ENCODE data around the gene PRKACB. TPM values are rescaled to one million over a fixed set of nuclear protein-coding genes. Genes with fewer than 3 reads are reported as not detected.

Gene PRKACB
- total and polyA plus RNA-seq, 2 of the 8 experiments (the other 6 are each of a cell fraction or from before 2014, with no cell fraction given): 7.8 to 31.0 TPM

DNA sequence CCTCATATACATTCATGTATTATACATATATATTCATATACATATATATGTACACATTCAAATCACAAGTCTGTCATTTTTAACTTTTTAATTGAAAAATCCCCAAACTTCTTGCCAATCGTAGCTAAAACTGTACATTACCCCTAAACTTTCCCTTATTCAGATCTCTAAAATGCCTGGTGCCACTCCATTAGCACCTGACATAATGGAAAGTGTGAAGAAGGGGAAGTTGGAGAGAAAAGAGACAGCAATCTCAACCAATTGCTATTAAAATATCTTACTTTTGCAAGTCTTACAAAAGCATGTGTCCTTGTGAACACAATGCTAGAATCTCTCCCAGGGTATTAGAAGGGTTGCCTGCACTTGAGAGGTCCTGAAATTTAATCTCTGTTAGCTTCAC, 22.7 kb upstream of the PRKACB start:
- H3K79me1 ChIP-seq (ENCODE audit: low read depth, low read length): no peaks in the 10 kb centered on the region
- H3K4ac ChIP-seq (replicated peaks; ENCODE audit: insufficient read length, low read depth, low read length): no peak overlapping the region
- H3K23ac ChIP-seq (ENCODE audit: insufficient read length): no peak overlapping the region
- ChIA-PET CTCF (ENCODE audit: partially characterized antibody) (interaction anchor here (0.9 to 4.2 kb wide), 5 partner anchors 13 to 520 kb away, joined by 3 to 20 read pairs (median 3); no protein-coding TSS in a partner anchor), POLR2A (ENCODE audit: partially characterized antibody) (no interaction called here)
- H3K23me2 ChIP-seq (ENCODE audit: low read depth, low read length): no peaks in the 10 kb centered on the region
- DNase-seq (ENCODE audit: low read depth in 1 of 2, low spot score in 2 of 2) (no peak), FAIRE-seq (no peak)
- no peak overlapping the region for H2BK20ac ChIP-seq (ENCODE audit: low read length)
- H3K56ac ChIP-seq (replicated peaks; ENCODE audit: insufficient read length, low read depth, low read length): no peak overlapping the region
- no peaks in the 10 kb centered on the region for H3K36me3 ChIP-seq (ENCODE audit: control insufficient read depth in 2 of 4, insufficient read depth in 4 of 4, low read length in 3 of 4)
- no peak overlapping the region for H3K18ac ChIP-seq (ENCODE audit: extremely low read depth, low read length)
- H3K9ac ChIP-seq (replicated peaks in 1 of 4; ENCODE audit: extremely low read depth in 1 of 4, low read depth in 3 of 4, low read length in 3 of 4): no peak overlapping the region
- WGBS, 2 experiments (ENCODE audit: extremely low coverage in 1 of 2, insufficient coverage in 1 of 2, insufficient read length in 1 of 2, insufficient replicate concordance in 2 of 2, low coverage in 1 of 2, low lambda C conversion rate in 2 of 2, missing lambda C conversion rate in 1 of 2): 46% methylated on average over 1 of the region's 1 CpG; no CpG with 5 or more reads in 1 of the 2 experiments
- no peak overlapping the region for H3K4me3 ChIP-seq (ENCODE audit: extremely low read depth in 1 of 4, insufficient read depth in 2 of 4, low read depth in 3 of 4, low read length in 4 of 4)
- H3K9me3 ChIP-seq (ENCODE audit: insufficient read depth in 2 of 2, low read depth in 1 of 2, low read length in 1 of 2): no peaks in the 10 kb centered on the region
- H3K14ac ChIP-seq (ENCODE audit: insufficient read length): no peak overlapping the region
- H4K8ac ChIP-seq (ENCODE audit: extremely low read depth, insufficient read depth, low read length): no peak overlapping the region
- no peak overlapping the region for H3K4me2 ChIP-seq (ENCODE audit: insufficient read depth in 1 of 2, low read depth in 2 of 2, low read length in 2 of 2)
- H3K27ac ChIP-seq (ENCODE audit: low read depth, low read length): no peak overlapping the region
- peaks cover 0 to 3% of the 10 kb centered on the region in 2 experiments; a peak in 2 of 4 replicates for H3K79me2 ChIP-seq (ENCODE audit: control insufficient read depth in 1 of 2, insufficient read depth in 2 of 2, low read length in 2 of 2)
- H2BK15ac ChIP-seq (ENCODE audit: low read length): no peak overlapping the region
- peaks cover 0 to 2% of the 10 kb centered on the region in 2 experiments for H4K20me1 ChIP-seq (replicated peaks in 1 of 2; ENCODE audit: control insufficient read depth in 1 of 2, insufficient read depth in 2 of 2, low read length in 2 of 2)
- H2BK12ac ChIP-seq (ENCODE audit: low read depth, low read length): no peak overlapping the region
- no peak overlapping the region for H2BK120ac ChIP-seq (replicated peaks; ENCODE audit: low read depth, low read length)
- H3K27me3 ChIP-seq (replicated peaks in 1 of 4; ENCODE audit: control insufficient read depth in 3 of 4, extremely low read depth in 1 of 4, insufficient read depth in 3 of 4, low read length in 3 of 4): no peaks in the 10 kb centered on the region
- no peak overlapping the region for H2AFZ ChIP-seq (ENCODE audit: low read length)
- no peak overlapping the region for H4K5ac ChIP-seq (ENCODE audit: insufficient read length, low read depth, low read length)
- no peak overlapping the region for H2BK5ac ChIP-seq (ENCODE audit: low read depth, low read length)
- no peaks in the 10 kb centered on the region for H3K4me1 ChIP-seq (replicated peaks in 1 of 4; ENCODE audit: control insufficient read depth in 3 of 4, insufficient read depth in 4 of 4, low read length in 3 of 4)
- H4K91ac ChIP-seq (replicated peaks; ENCODE audit: insufficient read length, low read length): no peak overlapping the region
- H2AK5ac ChIP-seq (ENCODE audit: low read depth, low read length): no peak overlapping the region
- TF ChIP-seq BCL11A (IDR thresholded peaks at IDR 0.05; ENCODE audit: low read depth in 2 of 2, low read length in 2 of 2): no peak
- TF ChIP-seq POLR2A (IDR thresholded peaks at IDR 0.05; ENCODE audit: control extremely low read depth in 1 of 2, low read depth in 2 of 2, low read length in 2 of 2): no peak
- TF ChIP-seq SP4 (IDR thresholded peaks at IDR 0.05; ENCODE audit: low read length): no peak
- TF ChIP-seq E2F6 (IDR thresholded peaks at IDR 0.05): no peak
- no peak for TF ChIP-seq USF2 (IDR thresholded peaks at IDR 0.05; ENCODE audit: low read length)
- no peak for TF ChIP-seq GABPA (IDR thresholded peaks at IDR 0.05; ENCODE audit: borderline replicate concordance, insufficient read depth, low read length)
- no peak for TF ChIP-seq BRCA1 (IDR thresholded peaks at IDR 0.05; ENCODE audit: low read depth, low read length)
- no peak for TF ChIP-seq CBX8 (IDR thresholded peaks at IDR 0.05; ENCODE audit: borderline replicate concordance, low read depth, low read length)
- no peak for TF ChIP-seq TBP (IDR thresholded peaks at IDR 0.05; ENCODE audit: low read depth, low read length)
- no peak for TF ChIP-seq SIX5 (IDR thresholded peaks at IDR 0.05; ENCODE audit: low read depth, low read length)
- no peak for TF ChIP-seq SAP30 (IDR thresholded peaks at IDR 0.05; ENCODE audit: insufficient read depth, insufficient replicate concordance, low read length)
- no peak for TF ChIP-seq RFX5 (IDR thresholded peaks at IDR 0.05; ENCODE audit: borderline replicate concordance, low read depth, low read length)
- no peak for TF ChIP-seq SRF (IDR thresholded peaks at IDR 0.05; ENCODE audit: low read depth, low read length)
- TF ChIP-seq JUN (IDR thresholded peaks at IDR 0.05; ENCODE audit: low read depth, low read length): no peak

Data from H1 (cell line).